Measurements from ENCODE around the gene ENTREP1. TPM values are rescaled to one million over a fixed set of nuclear protein-coding genes. Genes with fewer than 3 reads are reported as not detected.

ENTREP1 gene
- total RNA-seq, 1 donor from 2014 or later = 1.8 TPM

- Histone ChIP-seq H3K79me2 (ENCODE audit: low read depth) (no peaks in the 10 kb centered on the region), H3K4me3 (no peak overlapping the region), H3K27me3 (no peaks in the 10 kb centered on the region), H3K4me1 (peaks cover 12% of the 10 kb centered on the region), H4K20me1 (ENCODE audit: low read depth) (no peaks in the 10 kb centered on the region), H2AFZ (replicated peaks) (no peak overlapping the region), H3K9ac (no peak overlapping the region), H3K27ac (no peak overlapping the region), H3K4me2 (no peak overlapping the region), H3K36me3 (no peaks in the 10 kb centered on the region), H3K9me3 (ENCODE audit: low read depth) (no peaks in the 10 kb centered on the region), H3F3A (ENCODE audit: low read depth) (peaks cover 12% of the 10 kb centered on the region)
- no peak for TF ChIP-seq EZH2phosphoT487 (IDR thresholded peaks at IDR 0.05)
- no peak for TF ChIP-seq CTCF (IDR thresholded peaks at IDR 0.05)
- no peak for TF ChIP-seq EZH2 (IDR thresholded peaks at IDR 0.05)
- H3K27ac Mint-ChIP-seq = no peak overlapping the region
- peaks cover 7% of the 10 kb centered on the region for H3K4me1 Mint-ChIP-seq
- no peak overlapping the region for H3K4me3 Mint-ChIP-seq
- no peak for DNase-seq (ENCODE audit: low spot score)
- no peaks in the 10 kb centered on the region for H3K9me3 Mint-ChIP-seq
- peaks cover 4% of the 10 kb centered on the region for H3K27me3 Mint-ChIP-seq (ENCODE audit: insufficient read depth, low read depth)
- H3K36me3 Mint-ChIP-seq = no peaks in the 10 kb centered on the region
Observed at GRCh38 chr9:69344459-69344858, 19.4 kb downstream of the ENTREP1 start.

GRCh38 chr9:69346596-69347390 lies 21.8 kb downstream of the ENTREP1 start:
- no peak overlapping the region for H3K9ac ChIP-seq
- H3K4me3 ChIP-seq = no peak overlapping the region
- peaks cover 8% of the 10 kb centered on the region for H3F3A ChIP-seq (ENCODE audit: low read depth)
- no peak for DNase-seq (ENCODE audit: low spot score)
- no peaks in the 10 kb centered on the region for H3K27me3 ChIP-seq
- H4K20me1 ChIP-seq (ENCODE audit: low read depth) = no peaks in the 10 kb centered on the region
- Mint-ChIP-seq H3K4me3 (no peak overlapping the region), H3K4me1 (peaks cover 7% of the 10 kb centered on the region), H3K9me3 (no peaks in the 10 kb centered on the region), H3K27me3 (ENCODE audit: insufficient read depth, low read depth) (no peaks in the 10 kb centered on the region), H3K27ac (no peak overlapping the region), H3K36me3 (no peaks in the 10 kb centered on the region)
- H3K9me3 ChIP-seq (ENCODE audit: low read depth) = no peaks in the 10 kb centered on the region
- H3K36me3 ChIP-seq = no peaks in the 10 kb centered on the region
- H2AFZ ChIP-seq (replicated peaks) = peak overlapping the region; percentile 63
- H3K79me2 ChIP-seq (ENCODE audit: low read depth) = no peaks in the 10 kb centered on the region
- H3K4me2 ChIP-seq = no peak overlapping the region
- no peak overlapping the region for H3K27ac ChIP-seq
- peaks cover 12% of the 10 kb centered on the region for H3K4me1 ChIP-seq
- TF ChIP-seq EZH2phosphoT487 (IDR thresholded peaks at IDR 0.05) (no peak), CTCF (IDR thresholded peaks at IDR 0.05) (no peak)

- Histone ChIP-seq H3K9ac (no peak overlapping the region), H3K27ac (no peak overlapping the region), H2AFZ (replicated peaks) (no peak overlapping the region), H3K4me1 (peaks cover 10% of the 10 kb centered on the region), H3K27me3 (no peaks in the 10 kb centered on the region), H3K79me2 (ENCODE audit: low read depth) (no peaks in the 10 kb centered on the region), H3F3A (ENCODE audit: low read depth) (peaks cover 6% of the 10 kb centered on the region), H3K36me3 (no peaks in the 10 kb centered on the region), H3K4me3 (no peak overlapping the region), H3K9me3 (ENCODE audit: low read depth) (no peaks in the 10 kb centered on the region), H4K20me1 (ENCODE audit: low read depth) (no peaks in the 10 kb centered on the region), H3K4me2 (no peak overlapping the region)
- Mint-ChIP-seq H3K36me3 (no peaks in the 10 kb centered on the region), H3K27me3 (ENCODE audit: insufficient read depth, low read depth) (no peaks in the 10 kb centered on the region), H3K9me3 (no peaks in the 10 kb centered on the region), H3K27ac (no peak overlapping the region), H3K4me1 (peaks cover 7% of the 10 kb centered on the region), H3K4me3 (no peak overlapping the region)
- TF ChIP-seq EZH2 (IDR thresholded peaks at IDR 0.05) (no peak), EZH2phosphoT487 (IDR thresholded peaks at IDR 0.05) (no peak), CTCF (IDR thresholded peaks at IDR 0.05) (no peak)
- DNase-seq (ENCODE audit: low spot score) = no peak
Observed at GRCh38 chr9:69347607-69348006, 22.6 kb downstream of the ENTREP1 start.

Measured in neural progenitor cell (in vitro differentiated cells).